ENCODE results near the gene NSD1. TPM values are rescaled to one million over a fixed set of nuclear protein-coding genes. Genes with fewer than 3 reads are reported as not detected.

The NSD1 gene
- total and polyA plus RNA-seq, 2 of the 8 experiments (the other 6 are each of a cell fraction or from before 2014, with no cell fraction given) = 22.8 to 168 TPM

DNA sequence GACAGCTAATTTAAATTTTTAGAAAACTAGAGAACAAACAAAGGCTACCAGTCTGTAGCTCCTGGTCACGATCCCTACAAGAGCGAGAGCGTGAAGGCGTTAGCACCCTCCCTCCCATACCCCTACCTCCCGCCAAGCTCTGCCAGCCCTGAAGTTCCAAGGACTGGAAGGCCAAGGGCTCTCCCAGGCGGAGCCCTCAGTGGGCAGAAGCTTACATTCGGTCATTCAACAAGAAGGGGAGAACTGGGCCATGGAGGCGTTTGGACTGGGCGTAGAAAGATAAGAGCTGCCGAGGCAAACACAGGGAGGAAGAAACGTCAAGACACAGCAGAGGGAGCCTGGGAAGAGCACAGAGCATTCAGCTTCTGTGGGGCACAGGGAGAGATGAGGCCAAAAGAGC is 175.2 kb downstream of the NSD1 start:
- Histone ChIP-seq H2AK5ac (ENCODE audit: low read depth, low read length) (no peak overlapping the region), H3K9ac (replicated peaks in 1 of 4; ENCODE audit: extremely low read depth in 1 of 4, low read depth in 3 of 4, low read length in 3 of 4) (no peak overlapping the region), H2BK120ac (replicated peaks; ENCODE audit: low read depth, low read length) (no peak overlapping the region), H3K18ac (ENCODE audit: extremely low read depth, low read length) (no peak overlapping the region), H2BK15ac (ENCODE audit: low read length) (no peak overlapping the region), H3K9me3 (ENCODE audit: insufficient read depth in 2 of 2, low read depth in 1 of 2, low read length in 1 of 2) (no peaks in the 10 kb centered on the region), H3K4me3 (ENCODE audit: extremely low read depth in 1 of 4, insufficient read depth in 2 of 4, low read depth in 3 of 4, low read length in 4 of 4) (no peak overlapping the region), H3K56ac (replicated peaks; ENCODE audit: insufficient read length, low read depth, low read length) (no peak overlapping the region), H2AFZ (ENCODE audit: low read length) (no peak overlapping the region), H4K20me1 (replicated peaks in 1 of 2; ENCODE audit: control insufficient read depth in 1 of 2, insufficient read depth in 2 of 2, low read length in 2 of 2) (peaks cover 5 to 15% of the 10 kb centered on the region in 2 experiments), H4K91ac (replicated peaks; ENCODE audit: insufficient read length, low read length) (no peak overlapping the region), H3K27ac (ENCODE audit: low read depth, low read length) (no peak overlapping the region), H3K4ac (replicated peaks; ENCODE audit: insufficient read length, low read depth, low read length) (no peak overlapping the region), H3K36me3 (ENCODE audit: control insufficient read depth in 2 of 4, insufficient read depth in 4 of 4, low read length in 3 of 4) (peaks cover 3 to 19% (median 13%) of the 10 kb centered on the region in 4 experiments; a peak in 6 of 8 replicates), H3K14ac (ENCODE audit: insufficient read length) (no peak overlapping the region), H4K5ac (ENCODE audit: insufficient read length, low read depth, low read length) (no peak overlapping the region), H3K4me2 (ENCODE audit: insufficient read depth in 1 of 2, low read depth in 2 of 2, low read length in 2 of 2) (no peak overlapping the region), H2BK20ac (ENCODE audit: low read length) (no peak overlapping the region), H2BK5ac (ENCODE audit: low read depth, low read length) (no peak overlapping the region), H3K23me2 (ENCODE audit: low read depth, low read length) (peaks cover 17% of the 10 kb centered on the region), H3K4me1 (replicated peaks in 1 of 4; ENCODE audit: control insufficient read depth in 3 of 4, insufficient read depth in 4 of 4, low read length in 3 of 4) (peaks cover 0 to 23% (median 18%) of the 10 kb centered on the region in 4 experiments; a peak in 6 of 7 replicates), H3K27me3 (replicated peaks in 1 of 4; ENCODE audit: control insufficient read depth in 3 of 4, extremely low read depth in 1 of 4, insufficient read depth in 3 of 4, low read length in 3 of 4) (no peaks in the 10 kb centered on the region), H2BK12ac (ENCODE audit: low read depth, low read length) (no peak overlapping the region), H3K79me1 (ENCODE audit: low read depth, low read length) (peaks cover 9% of the 10 kb centered on the region), H3K23ac (ENCODE audit: insufficient read length) (no peak overlapping the region), H4K8ac (ENCODE audit: extremely low read depth, insufficient read depth, low read length) (no peak overlapping the region), H3K79me2 (ENCODE audit: control insufficient read depth in 1 of 2, insufficient read depth in 2 of 2, low read length in 2 of 2) (peaks cover 10 to 19% of the 10 kb centered on the region in 2 experiments)
- no peak for DNase-seq (ENCODE audit: low read depth in 1 of 2, low spot score in 2 of 2)
- TF ChIP-seq NANOG (IDR thresholded peaks at IDR 0.05; ENCODE audit: insufficient read depth, low read depth, low read length, poor library complexity, severe bottlenecking) = no peak
- TF ChIP-seq SIX5 (IDR thresholded peaks at IDR 0.05; ENCODE audit: low read depth, low read length) = no peak
- 84% methylated on average over 11 of the region's 11 CpGs; no CpG with 5 or more reads in 1 of the 2 experiments for WGBS, 2 experiments (ENCODE audit: extremely low coverage in 1 of 2, insufficient coverage in 1 of 2, insufficient read length in 1 of 2, insufficient replicate concordance in 2 of 2, low coverage in 1 of 2, low lambda C conversion rate in 2 of 2, missing lambda C conversion rate in 1 of 2)
- FAIRE-seq = no peak
- ChIA-PET CTCF (ENCODE audit: partially characterized antibody) (interaction anchor here (0.6 to 16.6 kb wide), 34 partner anchors 10 to 421 kb away, joined by 3 to 251 read pairs (median 6); partner anchors contain the start of genes LMAN2, PRR7 and SLC34A1), POLR2A (ENCODE audit: partially characterized antibody) (interaction anchor here (0.9 to 2.8 kb wide), 4 partner anchors 12 to 192 kb away, joined by 3 to 15 read pairs (median 6); no protein-coding TSS in a partner anchor)
